GM18526 (cell line): Measurements from ENCODE around the gene GUCY1A1.

Experiments used
- POLR2A ChIP-seq: IDR thresholded peaks from 3 replicates; pipeline ENCODE4 v1.6.1; 2011; ENCODE audit not compliant: insufficient read length; ENCODE audit errors: extremely low read depth

GUCY1A1 gene

GRCh38 chr4:155703486-155704247 is 37.0 kb downstream of the GUCY1A1 start:
- no peak for TF ChIP-seq POLR2A

GRCh38 chr4:155704841-155705404 is 38.3 kb downstream of the GUCY1A1 start:
- no peak for TF ChIP-seq POLR2A

GRCh38 chr4:155705664-155706063 is 39.0 kb downstream of the GUCY1A1 start:
- TF ChIP-seq POLR2A: no peak

GRCh38 chr4:155706147-155706546 is 39.5 kb downstream of the GUCY1A1 start:
- TF ChIP-seq POLR2A: no peak

- no peak for TF ChIP-seq POLR2A
Observed at GRCh38 chr4:155707251-155707650, 40.6 kb downstream of the GUCY1A1 start.

GRCh38 chr4:155708782-155709181 is 42.1 kb downstream of the GUCY1A1 start:
- no peak for TF ChIP-seq POLR2A

- TF ChIP-seq POLR2A: no peak
Observed at GRCh38 chr4:155709918-155710317, 43.3 kb downstream of the GUCY1A1 start.

GRCh38 chr4:155711556-155711955 is 44.9 kb downstream of the GUCY1A1 start:
- TF ChIP-seq POLR2A: no peak

- TF ChIP-seq POLR2A: no peak
Observed at GRCh38 chr4:155712846-155713245, 46.2 kb downstream of the GUCY1A1 start.

- TF ChIP-seq POLR2A: no peak
Observed at GRCh38 chr4:155713911-155714310, 47.3 kb downstream of the GUCY1A1 start.

- TF ChIP-seq POLR2A: no peak
Observed at GRCh38 chr4:155722336-155722735, 55.7 kb downstream of the GUCY1A1 start.

GRCh38 chr4:155722816-155723499 is 56.3 kb downstream of the GUCY1A1 start:
- no peak for TF ChIP-seq POLR2A

- no peak for TF ChIP-seq POLR2A
Observed at GRCh38 chr4:155724731-155725130, 58.1 kb downstream of the GUCY1A1 start.

GRCh38 chr4:155734065-155734464 is 67.4 kb downstream of the GUCY1A1 start:
- TF ChIP-seq POLR2A: no peak

- TF ChIP-seq POLR2A: no peak
Observed at GRCh38 chr4:155734951-155735350, 68.3 kb downstream of the GUCY1A1 start.

GRCh38 chr4:155735496-155735895 is 68.8 kb downstream of the GUCY1A1 start:
- TF ChIP-seq POLR2A: no peak

- TF ChIP-seq POLR2A: no peak
Observed at GRCh38 chr4:155738548-155738947, 71.9 kb downstream of the GUCY1A1 start.

GRCh38 chr4:155741546-155741945 is 74.9 kb downstream of the GUCY1A1 start:
- TF ChIP-seq POLR2A: no peak
